GM21737 (cell line): Measurements from ENCODE around the gene SCUBE1.

Source experiments
- ATAC-seq: cut with Tn5 transposase; IDR thresholded peaks from one replicate; pipeline ENCODE4 v1.9.1; 2021; ENCODE audit warnings: mild to moderate bottlenecking, moderate library complexity; ENCODE audit not compliant: unreplicated experiment

The SCUBE1 gene

DNA sequence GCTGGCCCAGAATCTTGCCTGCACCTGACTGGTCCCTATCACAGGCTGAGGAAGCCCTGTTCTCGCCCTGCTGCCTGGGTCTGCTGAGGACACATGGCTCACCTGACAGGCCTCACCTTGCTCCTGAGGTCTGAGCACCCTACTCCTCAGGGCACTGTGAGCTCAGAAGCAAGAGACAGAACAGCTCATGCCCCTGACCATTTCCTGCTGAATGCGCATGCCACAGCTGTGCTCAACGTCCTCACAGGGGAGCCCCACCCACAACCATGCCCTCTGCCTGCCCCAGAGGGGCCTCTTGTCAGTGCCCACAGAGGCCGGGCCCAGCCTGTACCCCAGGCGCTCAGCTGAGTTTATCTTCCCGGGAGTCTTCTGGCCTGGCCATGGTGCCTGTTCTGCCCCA is 194.6 kb downstream of the SCUBE1 start:
- ATAC-seq: no peak

DNA sequence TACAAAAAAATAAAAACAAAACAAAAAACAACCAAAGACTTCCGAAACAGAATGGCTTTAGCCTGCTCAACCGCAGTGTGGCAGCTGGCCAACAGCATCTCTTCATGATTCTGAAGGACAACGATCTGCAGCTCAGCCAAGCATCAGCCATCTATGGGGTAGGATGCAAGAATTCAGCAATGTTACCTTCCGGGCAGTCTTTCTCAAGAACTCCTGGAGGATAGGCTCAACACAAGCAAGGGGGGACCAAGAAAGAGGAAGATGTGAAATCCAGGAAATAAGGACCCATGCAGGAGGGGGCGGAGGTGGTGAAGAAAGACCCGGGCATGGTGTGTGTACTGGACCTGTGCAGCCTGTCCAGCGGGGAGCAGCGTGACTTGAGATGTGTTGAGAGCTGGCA is 195.4 kb downstream of the SCUBE1 start:
- no peak for ATAC-seq
